HG03039 (cell line): Measurements from ENCODE around the gene IL17RA.

Source experiments
- ATAC-seq: cut with Tn5 transposase; IDR thresholded peaks from one replicate; pipeline ENCODE4 v1.9.1; 2021; ENCODE audit warnings: mild to moderate bottlenecking, moderate library complexity; ENCODE audit not compliant: unreplicated experiment

Gene IL17RA

DNA sequence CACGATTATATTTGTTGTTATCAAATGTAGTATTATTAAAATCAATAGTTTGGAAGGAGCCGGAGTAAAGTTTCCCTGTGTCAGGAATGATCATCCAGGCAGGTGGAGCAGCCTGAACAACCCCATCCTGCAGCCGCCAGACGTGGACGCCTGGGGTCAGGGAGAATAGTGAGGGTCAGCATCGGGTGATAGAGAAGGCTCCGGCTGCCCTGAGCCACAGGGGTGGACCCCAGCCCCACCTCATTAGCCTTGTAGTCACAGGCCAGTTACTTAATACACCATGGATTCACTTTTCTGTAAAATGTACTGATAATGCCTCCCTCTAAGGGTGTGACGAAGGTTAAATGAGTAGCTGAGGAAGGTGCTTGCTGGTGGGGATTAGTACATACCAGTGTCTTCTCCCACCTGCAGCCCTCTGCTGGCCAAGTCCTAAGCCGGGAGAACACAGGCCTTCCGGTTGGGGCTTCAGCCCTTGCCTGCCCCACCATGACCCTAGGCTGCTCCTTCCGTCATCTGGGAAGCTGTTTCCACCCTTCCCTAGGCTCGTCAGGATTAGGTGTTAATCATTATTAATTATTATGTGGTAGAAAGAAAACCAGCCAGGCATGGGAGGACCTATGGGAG lies 21.5 kb downstream of the IL17RA start:
- ATAC-seq, result no peak

DNA sequence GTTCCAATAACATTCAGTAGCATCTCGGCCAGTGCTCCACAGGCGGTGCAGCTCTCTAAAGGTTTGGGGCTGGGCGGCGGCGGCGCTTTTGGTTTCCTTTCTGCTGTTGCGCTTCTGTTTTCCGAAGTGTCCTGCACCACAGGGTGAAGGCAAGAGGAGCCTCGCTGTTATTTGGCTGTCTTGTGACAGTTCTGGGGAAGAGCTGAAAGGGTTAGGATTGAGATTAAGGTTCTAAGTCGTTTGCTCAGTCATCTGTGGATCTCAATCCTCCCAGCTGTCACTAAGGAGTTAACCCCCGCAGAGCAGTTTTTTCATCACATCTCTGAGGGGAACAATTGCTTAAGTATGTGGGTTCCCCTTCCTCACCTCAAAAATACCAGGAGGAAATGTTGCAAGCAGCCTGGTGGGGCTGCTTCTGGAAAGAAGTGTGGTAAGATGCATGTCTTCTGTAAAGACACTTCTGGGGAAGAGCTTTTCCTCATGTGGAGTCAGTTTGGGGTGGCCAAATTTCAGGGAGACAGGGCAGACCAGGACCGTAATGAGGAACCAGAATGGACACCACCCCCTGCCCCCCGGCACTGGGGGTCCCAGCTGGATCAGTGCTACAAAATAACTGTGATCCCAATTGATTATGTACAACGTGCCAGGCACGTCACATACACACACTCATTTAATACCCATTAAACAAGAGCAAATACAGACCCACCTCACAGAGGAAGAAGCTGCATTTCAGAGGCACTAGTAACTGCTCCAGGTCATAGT lies 22.2 kb downstream of the IL17RA start:
- no peak for ATAC-seq

DNA sequence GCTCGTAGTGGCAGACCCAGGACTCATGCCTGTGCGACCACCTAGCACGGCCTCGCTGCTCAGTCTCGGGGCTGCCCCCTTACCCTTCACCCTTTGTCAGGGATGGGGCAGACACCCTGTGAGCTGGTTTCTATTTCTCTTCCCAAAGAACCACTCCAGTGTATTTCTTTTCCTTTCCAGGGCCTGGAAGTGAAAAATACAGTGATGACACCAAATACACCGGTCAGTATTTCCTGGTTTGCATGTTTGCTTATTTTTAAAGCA lies 22.7 kb downstream of the IL17RA start:
- ATAC-seq, result no peak

DNA sequence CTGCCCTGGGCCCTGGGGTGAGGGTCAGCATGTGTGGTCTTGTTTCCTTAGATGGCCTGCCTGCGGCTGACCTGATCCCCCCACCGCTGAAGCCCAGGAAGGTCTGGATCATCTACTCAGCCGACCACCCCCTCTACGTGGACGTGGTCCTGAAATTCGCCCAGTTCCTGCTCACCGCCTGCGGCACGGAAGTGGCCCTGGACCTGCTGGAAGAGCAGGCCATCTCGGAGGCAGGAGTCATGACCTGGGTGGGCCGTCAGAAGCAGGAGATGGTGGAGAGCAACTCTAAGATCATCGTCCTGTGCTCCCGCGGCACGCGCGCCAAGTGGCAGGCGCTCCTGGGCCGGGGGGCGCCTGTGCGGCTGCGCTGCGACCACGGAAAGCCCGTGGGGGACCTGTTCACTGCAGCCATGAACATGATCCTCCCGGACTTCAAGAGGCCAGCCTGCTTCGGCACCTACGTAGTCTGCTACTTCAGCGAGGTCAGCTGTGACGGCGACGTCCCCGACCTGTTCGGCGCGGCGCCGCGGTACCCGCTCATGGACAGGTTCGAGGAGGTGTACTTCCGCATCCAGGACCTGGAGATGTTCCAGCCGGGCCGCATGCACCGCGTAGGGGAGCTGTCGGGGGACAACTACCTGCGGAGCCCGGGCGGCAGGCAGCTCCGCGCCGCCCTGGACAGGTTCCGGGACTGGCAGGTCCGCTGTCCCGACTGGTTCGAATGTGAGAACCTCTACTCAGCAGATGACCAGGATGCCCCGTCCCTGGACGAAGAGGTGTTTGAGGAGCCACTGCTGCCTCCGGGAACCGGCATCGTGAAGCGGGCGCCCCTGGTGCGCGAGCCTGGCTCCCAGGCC lies 23.7 kb downstream of the IL17RA start:
- no peak for ATAC-seq

DNA sequence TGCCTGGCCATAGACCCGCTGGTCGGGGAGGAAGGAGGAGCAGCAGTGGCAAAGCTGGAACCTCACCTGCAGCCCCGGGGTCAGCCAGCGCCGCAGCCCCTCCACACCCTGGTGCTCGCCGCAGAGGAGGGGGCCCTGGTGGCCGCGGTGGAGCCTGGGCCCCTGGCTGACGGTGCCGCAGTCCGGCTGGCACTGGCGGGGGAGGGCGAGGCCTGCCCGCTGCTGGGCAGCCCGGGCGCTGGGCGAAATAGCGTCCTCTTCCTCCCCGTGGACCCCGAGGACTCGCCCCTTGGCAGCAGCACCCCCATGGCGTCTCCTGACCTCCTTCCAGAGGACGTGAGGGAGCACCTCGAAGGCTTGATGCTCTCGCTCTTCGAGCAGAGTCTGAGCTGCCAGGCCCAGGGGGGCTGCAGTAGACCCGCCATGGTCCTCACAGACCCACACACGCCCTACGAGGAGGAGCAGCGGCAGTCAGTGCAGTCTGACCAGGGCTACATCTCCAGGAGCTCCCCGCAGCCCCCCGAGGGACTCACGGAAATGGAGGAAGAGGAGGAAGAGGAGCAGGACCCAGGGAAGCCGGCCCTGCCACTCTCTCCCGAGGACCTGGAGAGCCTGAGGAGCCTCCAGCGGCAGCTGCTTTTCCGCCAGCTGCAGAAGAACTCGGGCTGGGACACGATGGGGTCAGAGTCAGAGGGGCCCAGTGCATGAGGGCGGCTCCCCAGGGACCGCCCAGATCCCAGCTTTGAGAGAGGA lies 24.5 kb downstream of the IL17RA start:
- no peak for ATAC-seq

DNA sequence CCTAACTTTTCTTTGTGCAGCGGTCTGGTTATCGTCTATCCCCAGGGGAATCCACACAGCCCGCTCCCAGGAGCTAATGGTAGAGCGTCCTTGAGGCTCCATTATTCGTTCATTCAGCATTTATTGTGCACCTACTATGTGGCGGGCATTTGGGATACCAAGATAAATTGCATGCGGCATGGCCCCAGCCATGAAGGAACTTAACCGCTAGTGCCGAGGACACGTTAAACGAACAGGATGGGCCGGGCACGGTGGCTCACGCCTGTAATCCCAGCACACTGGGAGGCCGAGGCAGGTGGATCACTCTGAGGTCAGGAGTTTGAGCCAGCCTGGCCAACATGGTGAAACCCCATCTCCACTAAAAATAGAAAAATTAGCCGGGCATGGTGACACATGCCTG lies 25.2 kb downstream of the IL17RA start:
- no peak for ATAC-seq

DNA sequence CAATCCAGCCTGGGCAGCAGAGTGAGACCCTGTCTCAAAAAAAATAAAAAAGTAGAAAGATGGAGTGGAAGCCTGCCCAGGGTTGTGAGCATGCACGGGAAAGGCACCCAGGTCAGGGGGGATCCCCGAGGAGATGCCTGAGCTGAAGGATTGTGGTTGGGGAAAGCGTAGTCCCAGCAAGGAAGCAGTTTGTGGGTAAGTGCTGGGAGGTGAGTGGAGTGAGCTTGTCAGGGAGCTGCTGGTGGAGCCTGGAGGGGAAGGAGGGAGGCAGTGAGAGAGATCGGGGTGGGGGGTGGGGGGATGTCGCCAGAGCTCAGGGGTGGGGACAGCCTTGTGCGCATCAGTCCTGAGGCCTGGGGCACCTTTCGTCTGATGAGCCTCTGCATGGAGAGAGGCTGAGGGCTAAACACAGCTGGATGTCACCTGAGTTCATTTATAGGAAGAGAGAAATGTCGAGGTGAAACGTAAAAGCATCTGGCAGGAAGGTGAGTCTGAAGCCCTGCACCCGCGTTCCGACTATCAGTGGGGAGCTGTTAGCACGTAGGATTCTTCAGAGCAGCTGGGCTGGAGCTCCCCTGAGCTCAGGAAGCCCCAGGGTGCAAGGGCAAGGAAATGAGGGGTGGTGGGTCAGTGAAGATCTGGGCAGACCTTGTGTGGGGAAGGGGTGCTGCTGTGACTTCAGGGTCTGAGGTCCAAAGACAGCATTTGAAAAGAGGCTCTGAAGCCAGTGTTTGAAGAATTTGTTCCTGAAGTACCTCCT lies 26.2 kb downstream of the IL17RA start:
- ATAC-seq, result no peak

DNA sequence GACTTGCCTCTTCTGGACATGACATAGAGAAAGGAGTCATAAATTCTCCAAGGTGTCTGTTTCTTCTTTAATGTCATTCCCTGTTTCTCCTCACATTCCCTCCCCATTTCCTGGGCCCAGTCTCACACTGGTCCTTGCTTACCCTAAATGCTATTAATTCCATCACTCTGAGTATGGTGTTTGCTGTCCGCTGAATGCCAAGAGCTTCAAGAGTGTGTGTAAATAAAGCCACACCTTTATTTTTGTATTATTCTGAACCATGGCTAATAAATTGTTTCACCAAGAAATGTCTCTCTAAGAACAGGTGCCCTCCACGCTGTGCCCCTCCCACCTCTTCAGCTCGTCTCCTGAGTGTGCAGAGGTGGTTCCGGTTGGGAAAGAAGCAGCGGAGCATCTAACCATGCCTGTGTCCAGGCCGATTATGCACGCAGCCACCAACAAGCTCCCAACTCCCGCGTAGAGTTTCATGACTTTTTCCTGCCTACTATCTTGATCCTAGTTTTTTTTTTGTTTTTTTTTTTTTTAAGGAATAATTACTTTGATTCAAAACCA lies 27.8 kb downstream of the IL17RA start:
- no peak for ATAC-seq

DNA sequence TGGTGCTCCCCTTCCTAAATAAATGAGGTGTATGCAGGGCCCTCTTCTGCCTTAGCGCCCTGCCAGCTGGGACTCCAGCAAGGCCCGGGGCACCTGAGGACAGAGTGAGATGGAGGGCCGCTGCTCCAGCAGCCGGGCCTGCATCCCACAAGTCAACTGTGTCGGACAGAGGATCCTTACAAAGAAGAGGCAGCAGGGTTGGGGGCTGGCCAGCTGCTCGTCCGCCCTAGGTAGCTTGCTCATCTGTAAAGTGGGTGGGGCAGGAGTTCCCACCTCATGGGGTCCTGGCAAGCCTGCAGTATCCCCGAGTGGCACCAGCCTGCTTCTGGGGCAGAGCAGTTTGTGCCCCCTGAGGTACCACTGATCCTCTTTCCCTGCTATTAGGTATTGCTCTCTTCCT lies 28.8 kb downstream of the IL17RA start:
- no peak for ATAC-seq

DNA sequence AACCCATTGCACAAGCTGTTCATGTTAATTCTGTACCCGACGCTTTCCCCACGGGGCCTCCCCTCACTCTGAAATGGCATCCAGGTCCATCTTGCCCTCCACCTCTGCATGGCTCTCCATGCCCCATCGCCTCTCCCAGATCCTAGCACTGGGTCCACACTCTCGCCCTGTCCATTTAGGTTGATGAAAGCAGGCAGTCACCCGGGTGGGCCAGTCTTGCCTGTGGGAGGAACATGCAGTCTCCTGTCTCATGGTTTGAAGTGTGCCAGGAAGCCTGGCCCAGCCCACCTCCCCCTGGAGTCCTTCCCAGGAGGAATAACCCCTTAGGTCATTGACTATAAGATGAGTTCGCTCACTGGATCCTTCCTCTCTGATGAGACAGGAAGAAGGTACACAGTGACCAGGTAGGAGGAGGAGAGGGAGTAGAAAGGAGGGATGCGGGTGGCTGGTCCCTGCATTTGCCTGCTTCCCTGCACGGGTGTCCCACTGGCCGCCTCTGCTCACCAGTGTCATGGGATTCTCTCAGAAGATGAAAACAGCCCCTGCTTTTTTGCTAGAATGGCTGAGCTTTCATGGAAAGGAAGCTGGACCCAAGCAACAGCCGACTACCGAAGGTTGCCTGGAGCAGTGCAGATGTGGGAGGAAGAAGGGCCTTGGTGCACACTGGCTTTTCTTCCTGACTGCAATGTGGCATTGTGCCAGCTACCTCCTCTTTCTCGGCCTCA lies 29.5 kb downstream of the IL17RA start:
- no peak for ATAC-seq

DNA sequence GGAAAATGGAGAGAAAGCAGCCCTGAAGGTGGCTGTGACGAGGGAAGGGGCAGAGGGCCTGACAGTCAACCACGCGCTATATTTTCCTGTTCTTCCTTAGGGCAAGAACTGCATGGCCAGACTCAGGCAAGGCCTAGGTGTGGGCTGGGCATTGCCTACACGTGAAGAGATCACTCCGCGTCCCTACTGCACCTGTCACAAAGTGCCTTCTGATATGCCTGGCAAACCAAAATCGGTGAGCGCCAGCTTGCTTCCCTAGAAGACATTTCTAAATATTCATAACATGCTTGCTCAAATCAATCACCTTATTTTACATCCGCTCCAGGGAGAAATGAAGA lies 30.1 kb downstream of the IL17RA start:
- no peak for ATAC-seq

DNA sequence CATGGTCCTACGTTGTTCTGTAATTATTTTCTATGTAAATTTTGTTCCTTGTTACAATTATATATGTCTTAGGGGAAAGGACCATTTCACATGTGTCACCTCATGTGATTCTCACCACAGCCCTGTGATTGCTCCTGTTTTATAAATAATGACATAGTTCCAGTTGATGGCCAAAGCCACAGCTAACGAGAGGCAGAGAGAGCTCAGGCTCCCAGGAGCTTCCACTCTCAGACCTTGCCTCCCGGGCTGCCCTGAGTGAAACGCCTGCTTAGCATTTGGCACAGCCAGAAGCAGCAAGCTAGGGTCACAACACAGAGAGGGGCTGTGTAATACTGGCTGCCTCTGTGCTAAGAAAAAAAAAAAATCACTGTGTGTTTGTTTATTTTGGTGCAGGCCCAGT lies 30.4 kb downstream of the IL17RA start:
- no peak for ATAC-seq

DNA sequence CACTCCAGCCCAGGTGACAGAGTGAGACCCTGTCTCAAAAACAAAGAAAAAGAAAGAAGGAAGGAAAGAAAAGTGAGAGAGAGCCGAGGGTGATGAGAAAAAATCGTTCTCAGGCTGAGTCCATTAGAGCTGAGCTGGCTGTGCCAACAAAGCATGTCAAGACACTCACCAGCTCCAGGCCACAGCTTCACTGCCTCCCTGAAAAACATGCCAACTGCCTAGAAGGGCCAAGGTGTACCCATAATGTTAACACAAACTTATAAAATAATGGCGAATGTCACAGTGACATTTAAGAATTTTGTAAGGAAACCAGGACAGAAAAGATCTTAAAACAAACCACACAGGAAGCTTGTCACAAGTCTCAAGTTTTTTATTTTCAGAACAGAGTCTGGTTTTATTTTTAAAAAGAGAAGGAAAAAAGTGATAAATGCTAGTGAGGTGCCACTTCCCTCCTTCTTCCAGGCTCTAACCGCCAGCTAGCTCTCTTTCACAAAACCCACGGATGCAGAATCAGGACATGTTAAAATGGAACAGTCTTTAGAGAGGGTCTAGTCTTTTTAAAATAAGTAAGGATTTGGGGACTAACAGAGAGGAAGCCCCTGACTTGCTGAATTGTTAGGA lies 31.3 kb downstream of the IL17RA start:
- ATAC-seq, result no peak

DNA sequence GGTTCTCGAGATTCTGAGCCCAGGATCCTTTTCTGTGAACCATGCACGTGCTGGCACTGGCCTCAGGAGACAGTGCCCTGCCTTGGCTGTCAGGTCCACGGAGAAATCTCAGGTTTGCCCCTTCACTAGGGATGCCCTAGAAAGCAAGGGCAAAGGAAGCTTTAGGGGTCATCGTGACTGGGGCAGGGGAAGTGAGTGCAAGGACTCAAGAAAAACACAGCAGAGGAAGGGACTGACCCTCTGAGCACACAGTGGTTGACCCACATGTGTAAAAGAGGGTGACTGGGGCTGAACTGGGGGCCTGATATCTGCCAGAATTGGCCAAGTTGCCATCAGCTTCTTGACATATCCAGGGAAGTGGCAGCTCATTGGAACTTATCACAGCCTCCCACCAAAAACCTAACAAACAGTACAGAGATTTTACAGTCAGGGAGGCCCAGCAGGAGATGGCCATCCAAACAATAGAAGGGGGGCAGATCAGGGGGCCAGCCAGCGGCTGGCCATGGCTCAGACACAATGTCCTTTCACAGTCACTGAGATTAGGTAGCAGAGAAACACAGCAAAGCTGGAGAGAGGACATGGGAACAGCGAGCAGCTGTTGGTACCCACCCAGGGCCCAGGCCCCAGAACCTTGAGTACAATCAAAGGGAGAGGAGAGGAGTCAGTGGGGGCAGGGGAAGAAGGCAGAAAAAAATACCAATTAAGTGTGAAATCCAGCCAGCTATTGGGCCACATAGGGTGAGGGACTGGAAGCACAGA lies 32.0 kb downstream of the IL17RA start:
- ATAC-seq, result no peak

DNA sequence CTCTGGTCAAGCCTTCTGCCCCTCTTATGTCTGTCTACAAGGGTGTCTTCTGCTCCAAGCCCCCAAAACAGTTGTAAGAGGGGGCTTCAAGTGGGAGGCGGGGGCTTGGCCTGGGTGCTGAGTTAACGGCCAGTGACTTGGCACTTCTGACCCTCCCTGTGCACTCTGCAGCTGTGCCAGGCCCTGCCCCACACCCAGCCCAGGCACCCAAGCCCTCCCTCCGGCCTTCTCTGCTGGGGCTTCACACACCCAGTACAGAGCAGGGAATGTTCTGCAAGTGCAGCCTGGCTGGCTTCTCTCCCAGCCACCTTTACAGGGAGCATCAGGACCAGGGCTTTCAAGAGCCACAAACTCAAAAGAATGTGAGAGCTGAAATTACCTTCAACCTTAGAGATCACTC lies 32.6 kb downstream of the IL17RA start:
- no peak for ATAC-seq

DNA sequence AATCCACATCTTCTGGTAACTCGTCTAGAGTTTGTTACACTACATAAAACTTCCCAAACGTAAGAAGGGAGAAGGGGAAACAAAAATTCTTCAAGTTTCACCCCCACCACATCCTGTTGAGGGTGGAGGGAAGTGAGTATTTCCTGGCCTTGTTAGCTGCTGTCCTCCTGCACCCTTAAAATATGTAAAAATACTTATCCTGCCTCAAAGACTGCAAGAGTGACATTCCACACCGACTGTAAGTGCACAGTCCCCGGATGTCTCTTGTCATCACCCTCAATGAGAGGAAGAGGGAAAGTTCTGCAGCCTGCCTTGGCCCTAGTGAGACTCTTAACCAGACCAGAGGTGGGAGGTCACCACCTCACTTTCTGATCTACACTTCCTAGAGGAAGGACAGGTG lies 33.1 kb downstream of the IL17RA start:
- ATAC-seq, result no peak

DNA sequence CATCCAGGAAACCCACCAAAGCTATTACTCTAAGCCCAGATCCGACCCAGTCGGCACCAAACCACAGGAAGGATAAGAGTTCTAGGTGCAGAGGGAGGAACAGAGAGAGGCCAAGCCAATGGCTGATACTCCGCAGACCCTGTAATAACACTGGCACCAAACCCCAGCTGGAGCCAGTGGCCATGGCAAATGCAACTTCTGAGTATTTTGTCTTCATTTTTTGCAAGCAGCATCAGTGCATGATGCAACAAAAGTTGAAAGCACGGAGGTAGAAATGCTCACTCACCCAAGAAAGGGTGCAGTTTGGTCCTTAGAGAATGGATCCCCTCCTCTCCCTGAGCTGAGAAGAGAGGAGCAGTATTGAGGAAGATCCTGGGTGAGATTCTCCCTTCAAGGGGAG lies 33.5 kb downstream of the IL17RA start:
- ATAC-seq, result no peak

DNA sequence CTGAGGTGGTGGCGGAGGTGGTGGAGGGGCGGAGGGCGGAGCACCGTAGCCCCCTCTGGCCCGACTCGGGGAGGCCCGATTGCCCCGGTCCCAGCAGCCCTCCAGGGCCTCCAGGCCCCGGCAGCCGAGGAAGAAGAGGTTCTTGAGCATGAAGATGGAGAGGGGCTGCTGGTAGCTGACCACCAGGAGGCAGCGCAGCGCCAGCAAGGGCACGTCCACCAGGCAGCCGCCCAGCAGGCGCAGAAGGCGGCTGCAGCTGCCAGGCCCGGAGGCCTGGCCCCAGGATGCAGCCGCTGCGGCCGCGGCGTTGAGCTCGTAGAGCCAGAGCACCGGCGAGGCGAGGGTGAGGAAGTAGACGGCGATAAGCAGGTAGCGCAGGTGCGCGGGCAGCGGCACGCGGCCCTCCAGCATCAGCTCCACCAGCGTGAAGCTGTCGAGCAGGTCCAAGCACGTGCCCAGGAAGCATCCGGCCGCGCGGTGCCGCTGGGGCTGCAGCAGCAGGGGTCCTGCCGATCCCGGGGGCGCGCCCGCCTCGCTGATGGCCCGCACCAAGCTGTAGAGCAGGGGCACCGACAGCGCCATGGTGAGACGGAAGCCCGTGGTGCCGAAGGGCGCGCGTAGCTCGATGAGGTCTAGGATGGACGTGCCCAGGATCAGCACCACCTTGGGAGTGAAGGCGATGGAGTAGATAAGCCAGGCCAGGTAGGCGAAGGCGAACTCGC lies 34.8 kb downstream of the IL17RA start:
- ATAC-seq, result no peak
